ENCODE data around the gene MTUS2.
"Not testable (repeated sequence)": the region's sequence is repeated elsewhere in the genome, so short reads cannot be mapped to it uniquely, and the experiment has no call there.

Gene MTUS2

GRCh38 chr13:29174093-29174492 lies 354.0 kb downstream of the MTUS2 start:
- DNase-seq, result no peak

DNA sequence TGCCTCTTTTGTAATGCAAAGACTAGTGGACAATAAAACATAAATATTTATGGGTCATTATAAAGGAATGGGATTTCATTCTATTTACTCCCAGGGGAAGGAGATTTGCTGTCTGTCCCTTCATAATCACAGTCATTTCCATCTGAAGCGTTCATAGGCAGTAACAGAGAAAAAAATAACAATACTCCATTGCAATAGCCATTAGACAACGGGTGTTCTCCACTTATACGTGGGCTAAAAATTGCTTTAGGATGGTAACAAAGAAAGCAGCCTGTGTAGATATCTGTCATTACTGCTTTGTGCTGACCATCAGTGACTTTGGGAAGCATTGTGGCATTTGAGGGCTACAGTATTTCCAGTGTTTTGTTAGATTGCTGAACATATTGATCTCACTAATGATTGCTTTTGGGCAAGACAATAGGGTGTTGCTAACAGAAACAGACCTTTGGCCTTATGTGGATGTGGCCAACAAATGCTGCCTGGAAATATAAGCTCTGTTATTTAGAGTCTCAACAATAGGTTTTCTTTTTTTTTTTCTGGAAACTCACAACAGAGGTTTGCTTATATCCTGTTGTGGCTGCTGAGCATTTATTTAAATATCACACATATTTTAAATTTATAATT lies 355.2 kb downstream of the MTUS2 start:
- no peak for DNase-seq

DNA sequence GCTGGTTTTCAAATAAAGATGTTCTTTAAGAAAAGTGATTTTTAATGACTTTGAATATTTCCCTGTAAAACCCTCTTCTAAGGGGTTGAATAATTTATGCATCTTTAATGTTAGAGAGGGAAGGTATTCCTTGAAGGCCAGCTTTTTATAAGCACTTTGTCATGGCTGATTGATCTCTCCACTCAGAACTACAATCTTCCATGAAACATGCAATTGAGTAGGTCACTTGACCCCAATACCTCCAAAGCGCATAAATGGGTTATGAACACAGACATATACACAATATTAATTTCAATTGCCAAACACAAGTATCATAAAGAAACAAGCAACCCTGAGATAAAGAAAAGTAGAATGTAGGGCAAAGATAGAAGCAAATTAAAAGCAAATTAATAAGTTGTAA lies 359.9 kb downstream of the MTUS2 start:
- DNase-seq, result no peak

DNA sequence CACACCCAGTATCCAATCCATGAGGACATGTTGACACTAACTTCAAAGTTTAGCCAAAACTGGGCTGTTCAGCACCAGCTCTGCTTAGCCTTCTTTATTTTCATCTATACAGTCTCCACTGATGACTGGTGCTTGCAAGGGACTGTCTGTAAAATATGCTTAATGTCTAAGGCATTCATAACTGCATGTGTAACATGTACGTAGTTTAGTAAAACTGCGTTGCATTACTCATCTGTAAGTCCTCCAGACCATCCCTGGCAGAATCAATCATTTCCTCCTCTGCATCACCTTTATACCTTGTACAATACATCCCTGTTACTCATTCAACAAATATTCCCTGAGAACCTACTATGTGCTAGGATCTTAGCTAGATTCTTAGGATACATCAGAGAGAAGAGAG lies 362.1 kb downstream of the MTUS2 start:
- no peak for DNase-seq

GRCh38 chr13:29185926-29186325 lies 365.8 kb downstream of the MTUS2 start:
- no peak for DNase-seq

DNA sequence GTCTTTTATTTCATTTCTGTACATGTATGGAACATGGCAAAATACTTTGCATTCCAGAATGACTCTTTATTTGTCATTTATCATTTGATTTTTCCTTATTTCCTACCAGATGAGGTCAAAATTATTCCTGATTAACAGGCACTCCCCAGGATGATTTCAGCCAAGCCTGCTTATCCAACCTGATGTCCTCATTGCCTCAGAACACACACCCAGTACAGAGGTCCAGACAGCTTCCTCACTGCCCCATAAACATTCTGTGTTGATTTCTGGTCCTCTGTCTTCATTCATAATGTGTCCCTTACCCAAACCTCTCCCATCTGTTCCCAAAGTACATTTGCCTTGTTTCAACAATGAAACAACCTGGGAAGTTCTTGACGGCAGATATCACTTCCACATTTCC lies 367.4 kb downstream of the MTUS2 start:
- no peak for DNase-seq

DNA sequence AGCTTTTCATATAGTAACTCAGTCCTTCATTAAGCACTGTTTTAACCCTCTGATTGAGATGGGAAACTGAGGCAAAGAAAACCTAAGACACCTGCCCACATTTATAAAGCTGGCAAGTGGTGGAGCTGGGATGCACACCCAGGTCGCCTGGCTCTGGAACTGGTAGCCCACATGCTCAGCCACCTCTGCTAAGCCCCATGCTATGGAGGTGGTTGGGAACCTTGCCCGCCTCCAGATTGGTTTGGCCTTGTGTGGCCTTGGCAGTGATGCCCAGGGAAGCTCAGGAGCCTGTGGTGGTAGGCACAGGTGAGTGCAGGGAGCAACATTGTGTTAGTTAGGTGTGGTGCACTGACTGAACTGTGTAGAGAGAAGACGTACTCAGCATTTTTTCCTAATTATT lies 370.2 kb downstream of the MTUS2 start:
- no peak for DNase-seq

DNA sequence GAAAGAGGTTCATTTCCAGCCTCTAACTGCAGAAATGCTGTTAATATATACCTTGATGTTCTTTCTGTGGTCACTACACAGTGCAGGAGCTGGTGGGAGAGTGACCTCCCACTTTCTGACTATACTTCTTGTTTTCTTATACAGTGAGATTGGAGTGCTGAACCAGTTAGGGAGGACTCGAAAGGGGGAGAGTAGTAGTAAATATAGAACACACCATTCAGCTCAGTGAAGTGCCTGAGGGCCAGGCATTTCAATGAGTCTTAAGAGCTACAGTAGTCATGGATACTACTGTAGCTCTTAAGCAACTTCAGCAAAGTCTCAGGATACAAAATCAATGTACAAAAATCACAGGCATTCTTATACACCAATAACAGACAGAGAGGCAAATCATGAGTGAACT lies 372.9 kb downstream of the MTUS2 start:
- DNase-seq, result no peak

GRCh38 chr13:29195456-29195855 lies 375.3 kb downstream of the MTUS2 start:
- DNase-seq, result no peak

- DNase-seq, result no peak
These were observed 376.4 kb downstream of the MTUS2 start for GRCh38 chr13:29196409-29197074.

- not testable (repeated sequence) for DNase-seq
These were observed 382.6 kb downstream of the MTUS2 start for GRCh38 chr13:29202753-29203152.

DNA sequence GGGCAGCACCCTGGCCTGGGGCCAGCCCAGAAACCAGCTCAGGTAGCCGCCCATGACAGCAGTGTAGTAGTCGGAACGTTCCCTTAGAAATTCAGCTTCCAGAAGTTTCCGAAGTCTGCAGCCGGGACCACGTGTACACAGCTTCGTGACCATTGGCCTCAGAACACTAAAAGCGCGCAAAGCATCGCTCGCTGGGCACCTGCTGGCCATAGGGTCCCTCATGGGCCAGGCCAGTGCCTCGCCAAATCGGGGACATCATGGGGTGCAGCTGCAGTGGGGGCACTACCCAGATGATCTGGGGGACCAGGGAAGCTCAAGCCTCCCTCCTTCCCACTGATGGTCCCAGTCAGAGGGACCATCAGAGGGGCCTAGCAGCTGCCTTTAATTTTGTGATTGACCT lies 384.5 kb downstream of the MTUS2 start:
- no peak for DNase-seq

DNA sequence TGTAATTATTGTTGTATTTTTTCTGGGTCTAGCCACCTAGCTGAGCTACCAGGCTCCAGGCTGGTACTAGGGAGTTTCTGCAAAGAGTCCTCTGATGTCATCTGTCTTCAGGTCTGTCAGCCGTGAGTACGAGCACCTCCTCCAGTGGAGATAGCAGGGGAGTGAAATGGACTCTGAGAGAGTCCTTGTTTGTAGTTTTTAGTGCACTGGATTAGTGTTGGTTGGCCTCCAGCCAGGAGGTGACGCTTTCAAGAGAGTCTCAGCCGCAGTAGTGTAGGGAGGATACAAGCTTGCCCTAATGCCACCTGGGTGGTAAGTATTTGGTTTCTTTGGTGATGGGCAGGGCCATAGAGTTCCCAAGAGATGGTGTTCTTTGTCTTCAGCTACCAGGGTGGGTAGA lies 390.5 kb downstream of the MTUS2 start:
- DNase-seq, result no peak

- DNase-seq, result not testable (repeated sequence)
These were observed 391.0 kb downstream of the MTUS2 start for GRCh38 chr13:29211162-29211561.

GRCh38 chr13:29222458-29222857 lies 402.3 kb downstream of the MTUS2 start:
- no peak for DNase-seq

DNA sequence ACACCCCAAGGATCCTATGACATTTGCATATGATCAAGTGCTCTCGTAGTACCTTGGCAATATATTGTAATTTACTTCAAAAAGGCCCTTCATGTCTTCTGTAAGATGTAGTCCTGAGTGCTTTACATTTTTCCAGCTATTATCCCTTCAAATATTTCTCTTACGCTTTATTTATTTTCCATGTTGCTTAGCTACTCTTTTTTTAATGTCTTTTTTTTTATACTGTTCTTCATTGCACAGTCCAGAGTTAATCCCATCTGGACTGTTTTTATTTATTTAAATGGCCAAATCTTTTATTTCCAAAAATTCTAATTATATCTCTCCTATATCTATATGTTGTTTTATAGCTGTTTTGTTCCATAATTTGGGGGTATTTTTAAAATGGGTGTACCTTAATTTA lies 404.1 kb downstream of the MTUS2 start:
- DNase-seq, result no peak

DNA sequence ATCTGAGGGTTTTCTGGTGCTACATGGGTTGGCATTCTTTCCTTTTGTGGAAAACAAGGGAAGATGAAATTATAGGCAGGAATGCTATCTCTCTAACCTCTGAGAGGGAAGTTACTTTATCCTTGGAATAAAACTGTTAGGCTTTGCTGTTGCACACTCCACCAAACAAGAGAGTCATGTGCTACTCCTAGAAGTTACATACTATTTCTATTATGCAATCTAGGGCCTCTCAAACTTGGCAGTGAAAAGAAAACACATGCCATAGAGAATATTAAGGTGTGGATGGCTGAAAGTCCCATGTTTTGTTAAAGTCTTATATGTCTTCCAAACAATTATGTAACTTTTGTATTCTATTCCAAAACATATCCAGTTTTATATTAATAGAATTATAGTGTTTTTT lies 407.4 kb downstream of the MTUS2 start:
- DNase-seq, result no peak

DNA sequence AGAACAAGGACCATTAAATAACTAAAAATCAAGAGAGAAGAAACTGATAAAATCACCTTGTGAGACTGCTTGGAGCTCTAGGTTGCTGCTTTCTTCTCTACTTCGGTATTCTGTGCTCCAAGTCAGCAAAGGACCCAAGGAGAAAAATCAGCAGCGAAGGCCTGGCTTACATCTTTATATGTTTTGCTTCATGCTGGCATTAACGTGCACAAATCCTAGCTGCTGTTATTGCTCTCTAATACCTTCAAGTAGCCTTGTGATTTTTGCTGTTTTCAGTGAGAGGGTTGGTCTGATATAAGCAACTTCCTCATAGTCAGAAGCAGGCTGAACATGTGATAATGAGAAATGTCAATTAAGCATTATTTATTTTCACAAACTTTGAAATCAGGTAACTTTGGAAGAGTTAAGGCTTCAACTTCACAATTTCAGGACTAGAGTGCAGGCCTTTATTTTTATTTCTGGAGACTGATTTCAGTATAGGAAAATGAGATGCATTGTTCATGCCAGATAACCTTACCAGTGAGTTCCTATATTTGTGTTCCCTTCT lies 410.2 kb downstream of the MTUS2 start:
- DNase-seq, result no peak

DNA sequence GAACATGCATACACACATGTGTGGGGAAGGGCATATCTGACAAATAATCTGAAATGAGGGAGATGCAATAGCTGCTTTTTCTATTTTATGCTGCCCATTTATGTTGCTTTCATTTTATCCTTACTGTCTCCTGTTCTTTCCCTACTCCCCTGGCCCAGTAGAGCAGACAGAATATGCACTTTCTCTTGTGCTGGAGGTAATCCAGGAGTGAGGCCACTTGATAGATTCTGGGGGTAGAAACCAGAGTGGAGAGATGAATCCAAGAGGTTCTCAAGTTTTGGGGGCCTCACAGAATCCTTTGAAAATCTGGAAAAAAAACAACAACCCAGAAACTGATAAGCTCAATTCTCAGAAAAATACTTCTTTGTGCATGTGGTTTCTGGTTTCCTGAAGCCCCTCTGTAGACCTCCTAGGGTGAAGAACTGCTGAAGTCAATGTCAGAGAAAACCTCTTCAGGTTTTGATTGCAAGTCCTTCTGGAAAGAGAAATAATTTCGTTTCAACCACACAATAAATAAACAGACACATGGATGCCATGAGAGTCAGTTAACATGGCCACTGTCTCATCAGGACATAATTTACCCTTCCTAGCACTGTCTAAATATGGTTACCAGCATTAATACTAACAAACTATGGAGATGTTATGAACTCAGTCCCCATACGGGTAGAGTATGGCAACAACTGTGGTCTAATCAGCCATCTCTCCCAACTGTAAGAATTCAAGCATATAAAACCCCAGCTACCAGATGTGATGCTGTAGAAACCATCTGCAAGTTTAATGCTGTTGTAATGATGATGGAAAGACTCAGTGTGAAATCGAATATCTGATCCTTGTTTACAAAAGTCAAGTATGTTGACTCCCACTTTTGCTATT lies 419.8 kb downstream of the MTUS2 start:
- no peak for DNase-seq

DNA sequence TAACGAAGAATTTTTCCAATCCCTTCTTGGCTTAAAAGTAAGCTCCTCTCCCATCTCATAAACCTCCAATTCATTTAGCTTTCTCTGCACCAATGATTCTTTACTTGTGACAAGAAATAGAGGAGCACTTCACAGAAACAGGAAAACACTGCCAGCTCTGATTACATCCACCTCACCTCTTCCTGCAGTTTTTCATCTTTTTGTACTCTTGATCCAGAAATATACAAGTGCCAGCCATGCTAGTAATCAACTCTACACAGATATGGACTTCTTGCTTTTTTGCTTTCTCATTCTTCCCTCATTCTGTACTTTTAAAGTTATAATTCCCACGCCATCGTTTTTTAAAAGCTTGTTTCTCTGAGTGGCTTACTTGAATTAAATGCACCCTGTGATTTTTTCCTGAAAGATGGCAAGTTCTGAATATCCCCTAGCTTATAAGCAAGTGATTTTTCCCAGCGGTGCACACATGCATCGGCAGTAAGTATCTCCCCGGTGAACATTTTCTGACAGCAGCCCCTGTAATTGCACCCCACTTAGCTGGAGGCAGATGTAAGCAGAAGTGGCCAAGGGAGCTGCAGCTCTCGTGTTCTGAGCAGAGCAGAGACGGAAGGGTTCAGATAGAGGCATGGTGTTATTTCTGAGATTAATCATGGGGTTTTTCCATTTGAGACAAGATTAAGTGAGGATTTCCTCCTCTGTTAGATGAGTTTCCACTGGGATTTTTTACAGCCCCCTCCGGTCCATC lies 434.7 kb downstream of the MTUS2 start:
- DNase-seq, result no peak

GRCh38 chr13:29255567-29255966 lies 435.4 kb downstream of the MTUS2 start:
- DNase-seq, result no peak

DNA sequence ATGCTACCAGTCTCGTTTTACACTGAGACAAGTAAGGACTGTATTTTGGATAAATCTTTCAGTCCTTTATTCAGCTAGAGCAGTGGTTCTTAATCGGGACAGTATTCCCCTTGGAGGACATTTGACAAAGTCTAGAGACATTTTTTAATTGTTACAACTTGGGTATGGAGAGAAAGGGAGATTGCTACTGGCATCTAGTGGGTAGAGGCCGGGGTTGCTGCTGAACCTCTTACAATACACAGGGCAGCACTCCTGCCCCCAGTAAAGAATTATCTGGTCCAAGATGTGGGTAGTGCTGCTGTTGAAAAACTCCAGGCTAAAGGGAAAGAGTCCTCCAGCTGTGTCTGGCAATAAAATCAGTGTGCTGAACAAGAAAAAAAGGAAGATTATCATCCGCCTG lies 440.5 kb downstream of the MTUS2 start:
- no peak for DNase-seq

GRCh38 chr13:29266261-29266660 lies 446.1 kb downstream of the MTUS2 start:
- DNase-seq, result no peak

Measured in activated effector memory CD4-positive, alpha-beta T cell treated with Interleukin-2 at 50 U/mL for 16 hours (primary cell).